GM20000 (cell line): Measurements from ENCODE around the gene PLCB2.

Experiments
- DNase-seq: peaks from one replicate; pipeline ENCODE4 v3.0.0; 2012; ENCODE audit warnings: low spot score
- CTCF ChIP-seq: IDR thresholded peaks from 2 replicates; pipeline ENCODE4 v1.5.1; 2012; ENCODE audit warnings: mild to moderate bottlenecking, control low read depth; ENCODE audit errors: extremely low read depth, missing control alignments

Gene PLCB2

GRCh38 chr15:40242601-40243000 lies 65.1 kb downstream of the PLCB2 start:
- no peak for TF ChIP-seq CTCF
- peak; percentile 14 for DNase-seq

DNA sequence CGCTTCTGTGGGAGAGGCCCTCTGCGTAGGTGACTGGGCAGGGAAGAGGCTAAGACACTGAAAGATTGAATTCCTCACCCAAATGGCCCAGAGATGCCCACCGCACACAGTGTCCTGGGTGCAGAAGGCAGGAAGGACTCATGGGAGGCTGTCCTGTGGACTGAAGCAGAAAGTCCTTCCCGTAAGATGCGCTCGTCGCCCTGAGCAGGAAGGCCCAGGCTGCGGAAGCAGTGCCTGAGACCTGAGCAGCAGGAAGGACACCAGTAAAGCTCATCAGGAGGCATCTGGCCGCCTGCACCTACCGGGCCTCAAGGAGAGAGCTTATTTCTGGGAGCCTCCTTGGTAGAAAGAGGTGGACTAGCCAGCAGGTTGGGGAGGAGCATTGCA lies 65.5 kb downstream of the PLCB2 start:
- no peak for TF ChIP-seq CTCF
- DNase-seq = no peak

DNA sequence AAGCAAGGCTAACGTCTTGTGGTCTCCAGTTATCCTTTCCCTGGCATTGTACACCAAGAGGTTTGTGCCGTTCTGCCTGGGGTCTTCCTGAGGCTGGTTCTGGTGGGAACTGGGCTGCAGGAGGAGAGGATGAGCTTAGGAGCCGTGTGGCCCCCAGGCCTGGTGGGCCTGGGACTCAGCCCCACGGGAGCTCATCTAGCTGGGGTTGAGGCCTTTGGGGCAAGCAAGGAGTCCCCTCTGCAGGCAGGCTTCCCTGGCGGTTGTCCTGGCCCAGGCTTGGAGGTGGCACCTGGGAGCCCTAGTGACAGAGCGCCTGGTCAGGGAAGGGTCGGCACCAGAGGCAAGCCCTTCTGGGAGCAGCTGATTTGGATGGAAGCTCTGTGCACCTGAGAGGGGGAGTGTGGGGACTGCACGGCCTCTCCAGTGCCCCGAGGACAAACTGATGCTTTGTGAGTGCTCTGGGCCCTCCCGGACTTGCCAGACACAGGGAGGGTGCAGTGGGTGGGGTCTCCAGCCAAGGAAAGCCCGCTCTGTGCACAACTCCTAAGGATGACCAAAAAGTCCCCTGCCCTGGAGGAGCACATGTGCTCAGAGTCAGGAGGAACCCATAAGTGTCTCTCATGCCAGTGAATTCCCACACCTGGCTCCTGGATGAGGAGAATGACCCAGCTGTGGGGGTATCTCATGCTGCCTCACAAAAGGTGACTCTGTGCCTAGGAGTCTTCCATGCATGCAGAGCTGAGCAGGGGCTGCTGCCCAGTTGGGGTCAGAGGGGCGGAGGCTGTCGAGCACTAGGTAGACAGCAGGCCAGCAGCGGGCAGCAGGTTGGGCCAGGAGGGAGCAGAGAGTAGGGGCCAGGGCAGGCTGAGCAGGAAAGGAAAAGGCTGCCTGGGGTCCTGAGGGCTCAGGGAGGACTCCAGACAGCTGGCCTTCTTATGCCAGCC lies 66.2 kb downstream of the PLCB2 start:
- no peak for TF ChIP-seq CTCF

GRCh38 chr15:40240619-40241221 lies 67.0 kb downstream of the PLCB2 start:
- no peak for TF ChIP-seq CTCF
- DNase-seq = peak; percentile 22

More for the DNA sequence above, 66.2 kb downstream of the PLCB2 start:
- peak; percentile 10 for DNase-seq

- DNase-seq = peak; percentile 37
- TF ChIP-seq CTCF = no peak
These were observed 67.8 kb downstream of the PLCB2 start for GRCh38 chr15:40239693-40240618.

DNA sequence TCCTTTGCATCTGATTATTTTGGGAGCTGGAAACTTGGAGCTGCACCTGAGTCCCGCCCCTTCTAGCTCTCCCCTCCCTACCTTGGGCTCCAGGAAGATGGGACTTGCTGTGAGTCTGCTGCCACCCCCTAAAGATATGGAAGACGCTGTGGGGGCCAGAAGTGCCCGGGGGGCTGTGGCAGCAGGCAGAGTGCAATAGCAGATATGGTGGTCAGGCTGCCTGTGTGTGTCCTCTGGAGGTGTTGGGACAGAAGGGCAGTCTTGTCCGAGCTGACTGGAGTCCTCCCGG lies 68.4 kb downstream of the PLCB2 start:
- TF ChIP-seq CTCF = no peak
- no peak for DNase-seq
